Stomach (tissue), 4 donors: Measurements from ENCODE around the gene TBX4.

Experiments used
- CTCF ChIP-seq, 7 experiments: fragments of 450-650 bp in 4 of 7; fragments of 200-600 bp in 3 of 7; sonication (generic) in 3 of 7; IDR thresholded peaks; one replicate each; pipeline ENCODE4 v1.5.1; 2016 to 2019; ENCODE audit warnings: antibody characterized with exemption in 7 of 7, control low read depth in 2 of 7, mild to moderate bottlenecking in 1 of 7
- EP300 ChIP-seq: sonication (generic); formaldehyde crosslinking; IDR thresholded peaks from one replicate; pipeline ENCODE4 v1.6.1; 2017; ENCODE audit warnings: antibody characterized with exemption
- POLR2A ChIP-seq, 4 donors: fragments of 450-650 bp; IDR thresholded peaks; one replicate each; pipeline ENCODE4 v1.6.1; 2016; ENCODE audit warnings: antibody characterized with exemption in 4 of 4, control low read depth in 2 of 4, mild to moderate bottlenecking in 1 of 4, moderate library complexity in 1 of 4
- POLR2AphosphoS5 ChIP-seq, 3 donors: sonication (generic); formaldehyde crosslinking; IDR thresholded peaks; one replicate each; pipeline ENCODE4 v1.6.1; 2016; ENCODE audit warnings: antibody characterized with exemption in 3 of 3

- TF ChIP-seq EP300 (no peak), CTCF (IDR thresholded peaks at IDR 0.05) (no peak), POLR2A (IDR thresholded peaks at IDR 0.05) (no peak), POLR2AphosphoS5 (IDR thresholded peaks at IDR 0.05) (no peak)
Observed at GRCh38 chr17:61459939-61460718, 7.9 kb downstream of the TBX4 start.
